Loucy (cell line): ENCODE data around the gene PAX2.

Source experiments
- H2AFZ ChIP-seq: fragments of 200-600 bp; sonication (generic); 2 replicates; pipeline ENCODE4 v1.6.0; 2016; ENCODE audit warnings: antibody characterized with exemption, mild to moderate bottlenecking, low read length, moderate library complexity
- H3F3A ChIP-seq: fragments of 200-600 bp; 2 replicates; pipeline ENCODE4 v1.6.0; 2016; ENCODE audit warnings: antibody characterized with exemption, low read depth, mild to moderate bottlenecking
- H3K27me3 ChIP-seq: fragments of 200-600 bp; sonication (generic); 2 replicates; pipeline ENCODE4 v1.6.1; 2014; ENCODE audit warnings: low read length, mild to moderate bottlenecking; ENCODE audit not compliant: insufficient read depth, poor library complexity, severe bottlenecking
- H3K36me3 ChIP-seq: fragments of 200-600 bp; sonication (generic); 2 replicates; pipeline ENCODE4 v1.6.1; 2016; ENCODE audit warnings: low read length; ENCODE audit not compliant: insufficient read depth
- H3K4me1 ChIP-seq: fragments of 200-600 bp; sonication (generic); 2 replicates; pipeline ENCODE4 v1.5.1; 2014; ENCODE audit warnings: low read length, mild to moderate bottlenecking; ENCODE audit not compliant: insufficient read depth, poor library complexity, severe bottlenecking
- H3K4me2 ChIP-seq: fragments of 200-600 bp; sonication (generic); 2 replicates; pipeline ENCODE4 v1.6.0; 2014; ENCODE audit warnings: antibody characterized with exemption, low read length, low read depth, mild to moderate bottlenecking; ENCODE audit not compliant: poor library complexity, severe bottlenecking
- H3K4me3 ChIP-seq: fragments of 200-600 bp; sonication (generic); 2 replicates; pipeline ENCODE4 v1.5.1; 2014; ENCODE audit warnings: low read length, mild to moderate bottlenecking, mixed read lengths; ENCODE audit not compliant: poor library complexity, severe bottlenecking
- H3K79me2 ChIP-seq: fragments of 200-600 bp; sonication (generic); 2 replicates; pipeline ENCODE4 v1.6.1; 2014; ENCODE audit warnings: low read length; ENCODE audit not compliant: insufficient read depth
- H3K9ac ChIP-seq: fragments of 200-600 bp; sonication (generic); 2 replicates; pipeline ENCODE4 v1.6.0; 2014; ENCODE audit warnings: mild to moderate bottlenecking, low read depth, low read length, moderate library complexity; ENCODE audit not compliant: poor library complexity, severe bottlenecking
- H3K9me2 ChIP-seq: fragments of 200-600 bp; sonication (generic); replicated peaks from 2 replicates; pipeline ENCODE4 v1.6.1; 2016; ENCODE audit warnings: low read depth, low read length, mixed read lengths
- H3K9me3 ChIP-seq: fragments of 200-600 bp; sonication (generic); 2 replicates; pipeline ENCODE4 v1.6.1; 2014; ENCODE audit warnings: mild to moderate bottlenecking, antibody characterized with exemption, low read length, low read depth; ENCODE audit not compliant: insufficient read depth
- H4K20me1 ChIP-seq: fragments of 200-600 bp; sonication (generic); 2 replicates; pipeline ENCODE4 v1.6.0; 2014; ENCODE audit warnings: antibody characterized with exemption, low read length, mild to moderate bottlenecking; ENCODE audit not compliant: insufficient read depth, poor library complexity, severe bottlenecking
- CTCF ChIP-seq: fragments of 200-600 bp; sonication (generic); conservative IDR thresholded peaks from 2 replicates; pipeline ENCODE4 v1.5.1; 2014; ENCODE audit warnings: mild to moderate bottlenecking, antibody characterized with exemption, low read length
- EZH2phosphoT487 ChIP-seq: fragments of 200-600 bp; IDR thresholded peaks from 2 replicates; pipeline ENCODE4 v1.6.1; 2018; ENCODE audit warnings: antibody characterized with exemption, mild to moderate bottlenecking, moderate library complexity, borderline replicate concordance

The PAX2 gene

GRCh38 chr10:100734295-100735086 is 10.9 kb upstream of the PAX2 start:
- Histone ChIP-seq H3K4me2 (no peak overlapping the region), H3K79me2 (no peaks in the 10 kb centered on the region), H3K9ac (peak overlapping the region; percentile 12), H3K9me3 (no peaks in the 10 kb centered on the region), H3K9me2 (no peaks in the 10 kb centered on the region), H3K36me3 (no peaks in the 10 kb centered on the region), H3K4me1 (peaks cover 8% of the 10 kb centered on the region), H2AFZ (peak overlapping the region; percentile 9; the same call in 1 of the 2 replicates), H4K20me1 (no peaks in the 10 kb centered on the region), H3K4me3 (no peak overlapping the region), H3K27me3 (no peaks in the 10 kb centered on the region), H3F3A (no peaks in the 10 kb centered on the region)
- TF ChIP-seq EZH2phosphoT487 (no peak), CTCF (no peak)

GRCh38 chr10:100735087-100735336 is 10.4 kb upstream of the PAX2 start:
- H3K79me2 ChIP-seq, result no peaks in the 10 kb centered on the region
- no peaks in the 10 kb centered on the region for H3K36me3 ChIP-seq
- H3K9ac ChIP-seq, result no peak overlapping the region
- H3K4me3 ChIP-seq, result no peak overlapping the region
- peaks cover 8% of the 10 kb centered on the region for H3K4me1 ChIP-seq
- no peaks in the 10 kb centered on the region for H3K27me3 ChIP-seq
- H3K9me3 ChIP-seq, result no peaks in the 10 kb centered on the region
- no peak overlapping the region for H2AFZ ChIP-seq
- TF ChIP-seq EZH2phosphoT487, result no peak
- no peak for TF ChIP-seq CTCF
- no peaks in the 10 kb centered on the region for H3K9me2 ChIP-seq
- no peaks in the 10 kb centered on the region for H3F3A ChIP-seq
- no peaks in the 10 kb centered on the region for H4K20me1 ChIP-seq
- no peak overlapping the region for H3K4me2 ChIP-seq

- H3K9me2 ChIP-seq, result no peaks in the 10 kb centered on the region
- H2AFZ ChIP-seq, result no peak overlapping the region
- H3F3A ChIP-seq, result no peaks in the 10 kb centered on the region
- H3K4me2 ChIP-seq, result no peak overlapping the region
- H3K27me3 ChIP-seq, result no peaks in the 10 kb centered on the region
- no peak overlapping the region for H3K4me3 ChIP-seq
- no peaks in the 10 kb centered on the region for H4K20me1 ChIP-seq
- no peak overlapping the region for H3K9ac ChIP-seq
- no peaks in the 10 kb centered on the region for H3K9me3 ChIP-seq
- H3K36me3 ChIP-seq, result no peaks in the 10 kb centered on the region
- no peak for TF ChIP-seq EZH2phosphoT487
- TF ChIP-seq CTCF, result no peak
- H3K79me2 ChIP-seq, result no peaks in the 10 kb centered on the region
- H3K4me1 ChIP-seq, result peaks cover 8% of the 10 kb centered on the region
These were observed 9.8 kb upstream of the PAX2 start for GRCh38 chr10:100735337-100736143.
